Esophagus squamous epithelium (tissue), 4 donors: ENCODE data around the gene GRIK3.

Source experiments
- POLR2A ChIP-seq, 4 donors: fragments of 450-650 bp; IDR thresholded peaks; one replicate each; pipeline ENCODE4 v1.6.1; 2017; ENCODE audit warnings: antibody characterized with exemption in 4 of 4, mild to moderate bottlenecking in 4 of 4, moderate library complexity in 3 of 4
- TF ChIP-seq, protein P1 (sequence below), 6 experiments: fragments of 450-650 bp in 4 of 6; fragments of 200-600 bp in 2 of 6; sonication (generic) in 2 of 6; IDR thresholded peaks; one replicate each; pipeline ENCODE4 v1.5.1; 2016 to 2019; ENCODE audit warnings: antibody characterized with exemption in 6 of 6, mild to moderate bottlenecking in 4 of 6, moderate library complexity in 4 of 6

DNA sequence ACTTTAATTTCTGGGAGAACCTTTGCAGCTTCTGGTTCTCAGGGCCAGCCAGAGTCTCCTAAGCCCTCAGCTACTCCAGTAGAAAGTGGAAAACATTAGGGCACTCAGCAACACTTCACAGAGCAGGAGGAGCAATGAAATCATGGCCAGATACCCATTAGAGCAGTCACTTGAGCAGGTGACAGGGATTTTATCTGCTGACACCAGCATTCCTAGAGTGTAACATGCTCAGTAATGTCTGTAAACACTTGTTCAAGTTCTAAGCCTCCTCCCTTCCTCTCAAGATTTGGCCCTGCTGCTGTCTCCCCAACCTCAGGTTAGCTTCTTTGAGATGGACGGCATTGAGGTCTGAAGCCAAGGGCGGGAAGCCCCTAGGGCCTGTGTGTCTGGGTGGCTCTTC is 218.0 kb downstream of the GRIK3 start:
- TF ChIP-seq, protein P1, sequence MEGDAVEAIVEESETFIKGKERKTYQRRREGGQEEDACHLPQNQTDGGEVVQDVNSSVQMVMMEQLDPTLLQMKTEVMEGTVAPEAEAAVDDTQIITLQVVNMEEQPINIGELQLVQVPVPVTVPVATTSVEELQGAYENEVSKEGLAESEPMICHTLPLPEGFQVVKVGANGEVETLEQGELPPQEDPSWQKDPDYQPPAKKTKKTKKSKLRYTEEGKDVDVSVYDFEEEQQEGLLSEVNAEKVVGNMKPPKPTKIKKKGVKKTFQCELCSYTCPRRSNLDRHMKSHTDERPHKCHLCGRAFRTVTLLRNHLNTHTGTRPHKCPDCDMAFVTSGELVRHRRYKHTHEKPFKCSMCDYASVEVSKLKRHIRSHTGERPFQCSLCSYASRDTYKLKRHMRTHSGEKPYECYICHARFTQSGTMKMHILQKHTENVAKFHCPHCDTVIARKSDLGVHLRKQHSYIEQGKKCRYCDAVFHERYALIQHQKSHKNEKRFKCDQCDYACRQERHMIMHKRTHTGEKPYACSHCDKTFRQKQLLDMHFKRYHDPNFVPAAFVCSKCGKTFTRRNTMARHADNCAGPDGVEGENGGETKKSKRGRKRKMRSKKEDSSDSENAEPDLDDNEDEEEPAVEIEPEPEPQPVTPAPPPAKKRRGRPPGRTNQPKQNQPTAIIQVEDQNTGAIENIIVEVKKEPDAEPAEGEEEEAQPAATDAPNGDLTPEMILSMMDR (IDR thresholded peaks at IDR 0.05): no peak
- TF ChIP-seq POLR2A (IDR thresholded peaks at IDR 0.05): no peak
